WTC11 (cell line): ENCODE results near the gene NMUR2.

Source experiments
- ATF3 ChIP-seq: sonication (generic); formaldehyde crosslinking; conservative IDR thresholded peaks from 2 replicates; pipeline ENCODE4 v1.8.1; 2022; ENCODE audit warnings: mild to moderate bottlenecking, missing genetic modification reagents
- CREB1 ChIP-seq: sonication (generic); formaldehyde crosslinking; IDR thresholded peaks from 2 replicates; pipeline ENCODE4 v1.8.0; 2023; ENCODE audit warnings: mild to moderate bottlenecking, missing genetic modification reagents
- CTCF ChIP-seq: fragments of 200-600 bp; IDR thresholded peaks from 2 replicates; pipeline ENCODE4 v1.8.0; 2022; ENCODE audit warnings: antibody characterized with exemption
- E2F4 ChIP-seq: sonication (generic); formaldehyde crosslinking; IDR thresholded peaks from 2 replicates; pipeline ENCODE4 v1.8.1; 2022; ENCODE audit warnings: low read depth, mild to moderate bottlenecking, moderate library complexity, missing genetic modification reagents, borderline replicate concordance
- NR2C2 ChIP-seq: sonication (generic); formaldehyde crosslinking; IDR thresholded peaks from 2 replicates; pipeline ENCODE4 v1.8.0; 2022; ENCODE audit warnings: mild to moderate bottlenecking, missing genetic modification reagents
- NR3C1 ChIP-seq: sonication (generic); formaldehyde crosslinking; conservative IDR thresholded peaks from 2 replicates; pipeline ENCODE4 v1.8.1; 2023; ENCODE audit warnings: low read depth, mild to moderate bottlenecking, missing genetic modification reagents
- USF2 ChIP-seq: sonication (generic); formaldehyde crosslinking; IDR thresholded peaks from 2 replicates; pipeline ENCODE4 v1.8.1; 2023; ENCODE audit warnings: mild to moderate bottlenecking, missing genetic modification reagents, moderate library complexity
- ZNF317 ChIP-seq: sonication (generic); formaldehyde crosslinking; IDR thresholded peaks from 2 replicates; pipeline ENCODE4 v1.8.1; 2023; ENCODE audit warnings: low read depth, mild to moderate bottlenecking, moderate library complexity, missing genetic modification reagents, borderline replicate concordance
- TF ChIP-seq, protein P1 (sequence below): sonication (generic); formaldehyde crosslinking; IDR thresholded peaks from 2 replicates; pipeline ENCODE4 v1.8.1; 2023; ENCODE audit warnings: mild to moderate bottlenecking, missing genetic modification reagents, borderline replicate concordance
- TF ChIP-seq, protein P2 (sequence below): sonication (generic); formaldehyde crosslinking; IDR thresholded peaks from 2 replicates; pipeline ENCODE4 v1.8.1; 2022; ENCODE audit warnings: mild to moderate bottlenecking, missing genetic modification reagents, moderate library complexity, borderline replicate concordance

- TF ChIP-seq, protein P1, sequence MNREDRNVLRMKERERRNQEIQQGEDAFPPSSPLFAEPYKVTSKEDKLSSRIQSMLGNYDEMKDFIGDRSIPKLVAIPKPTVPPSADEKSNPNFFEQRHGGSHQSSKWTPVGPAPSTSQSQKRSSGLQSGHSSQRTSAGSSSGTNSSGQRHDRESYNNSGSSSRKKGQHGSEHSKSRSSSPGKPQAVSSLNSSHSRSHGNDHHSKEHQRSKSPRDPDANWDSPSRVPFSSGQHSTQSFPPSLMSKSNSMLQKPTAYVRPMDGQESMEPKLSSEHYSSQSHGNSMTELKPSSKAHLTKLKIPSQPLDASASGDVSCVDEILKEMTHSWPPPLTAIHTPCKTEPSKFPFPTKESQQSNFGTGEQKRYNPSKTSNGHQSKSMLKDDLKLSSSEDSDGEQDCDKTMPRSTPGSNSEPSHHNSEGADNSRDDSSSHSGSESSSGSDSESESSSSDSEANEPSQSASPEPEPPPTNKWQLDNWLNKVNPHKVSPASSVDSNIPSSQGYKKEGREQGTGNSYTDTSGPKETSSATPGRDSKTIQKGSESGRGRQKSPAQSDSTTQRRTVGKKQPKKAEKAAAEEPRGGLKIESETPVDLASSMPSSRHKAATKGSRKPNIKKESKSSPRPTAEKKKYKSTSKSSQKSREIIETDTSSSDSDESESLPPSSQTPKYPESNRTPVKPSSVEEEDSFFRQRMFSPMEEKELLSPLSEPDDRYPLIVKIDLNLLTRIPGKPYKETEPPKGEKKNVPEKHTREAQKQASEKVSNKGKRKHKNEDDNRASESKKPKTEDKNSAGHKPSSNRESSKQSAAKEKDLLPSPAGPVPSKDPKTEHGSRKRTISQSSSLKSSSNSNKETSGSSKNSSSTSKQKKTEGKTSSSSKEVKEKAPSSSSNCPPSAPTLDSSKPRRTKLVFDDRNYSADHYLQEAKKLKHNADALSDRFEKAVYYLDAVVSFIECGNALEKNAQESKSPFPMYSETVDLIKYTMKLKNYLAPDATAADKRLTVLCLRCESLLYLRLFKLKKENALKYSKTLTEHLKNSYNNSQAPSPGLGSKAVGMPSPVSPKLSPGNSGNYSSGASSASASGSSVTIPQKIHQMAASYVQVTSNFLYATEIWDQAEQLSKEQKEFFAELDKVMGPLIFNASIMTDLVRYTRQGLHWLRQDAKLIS (CRISPR knock-in tag), result no peak
- TF ChIP-seq E2F4 (no peak), ZNF317 (no peak), USF2 (no peak), CREB1 (no peak), CTCF (no peak), ATF3 (CRISPR knock-in tag) (no peak), NR3C1 (CRISPR knock-in tag) (no peak), NR2C2 (CRISPR knock-in tag) (no peak)
- TF ChIP-seq, protein P2, sequence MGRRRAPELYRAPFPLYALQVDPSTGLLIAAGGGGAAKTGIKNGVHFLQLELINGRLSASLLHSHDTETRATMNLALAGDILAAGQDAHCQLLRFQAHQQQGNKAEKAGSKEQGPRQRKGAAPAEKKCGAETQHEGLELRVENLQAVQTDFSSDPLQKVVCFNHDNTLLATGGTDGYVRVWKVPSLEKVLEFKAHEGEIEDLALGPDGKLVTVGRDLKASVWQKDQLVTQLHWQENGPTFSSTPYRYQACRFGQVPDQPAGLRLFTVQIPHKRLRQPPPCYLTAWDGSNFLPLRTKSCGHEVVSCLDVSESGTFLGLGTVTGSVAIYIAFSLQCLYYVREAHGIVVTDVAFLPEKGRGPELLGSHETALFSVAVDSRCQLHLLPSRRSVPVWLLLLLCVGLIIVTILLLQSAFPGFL (CRISPR knock-in tag), result no peak
These were observed 17.0 kb upstream of the NMUR2 start for GRCh38 chr5:152422081-152422480.
